Lower lobe of right lung (tissue), 2 donors: Measurements from ENCODE around the gene ZMIZ1. TPM values are rescaled to one million over a fixed set of nuclear protein-coding genes. Genes with fewer than 3 reads are reported as not detected.

Experiments used
- ATAC-seq, 2 donors: fragments of 200-7000 bp; cut with Tn5 transposase; one replicate each; pipeline ENCODE4 v1.9.1; 2020 to 2022; ENCODE audit warnings: mild to moderate bottlenecking in 2 of 2, moderate library complexity in 2 of 2
- DNase-seq: peaks from one replicate; pipeline ENCODE4 v3.0.0-alpha.2; 2020
- H3K27ac ChIP-seq: fragments of 200-600 bp; one replicate; pipeline ENCODE4 v1.8.0; 2022
- H3K27me3 ChIP-seq: fragments of 200-600 bp; one replicate; pipeline ENCODE4 v1.8.0; 2022; ENCODE audit warnings: low read depth
- H3K36me3 ChIP-seq: fragments of 200-600 bp; one replicate; pipeline ENCODE4 v1.8.0; 2022; ENCODE audit warnings: mild to moderate bottlenecking
- H3K4me1 ChIP-seq: fragments of 200-600 bp; one replicate; pipeline ENCODE4 v1.8.0; 2022
- H3K4me3 ChIP-seq: fragments of 200-600 bp; one replicate; pipeline ENCODE4 v1.8.0; 2022; ENCODE audit warnings: mild to moderate bottlenecking
- H3K9me3 ChIP-seq: fragments of 200-600 bp; one replicate; pipeline ENCODE4 v1.8.0; 2022
- intact Hi-C: fragments of 100-400 bp; cut with DNase I; formaldehyde crosslinking; loops from one replicate; pipeline ENCODE4 v1.11.0; 2022
- total RNA-seq: library from RNA; stranded (reverse); fragmentation: NEBNext Ultra II Directional; extraction: Animal tissue kit (Norgen Biotek cat#: 25700); gene quantifications from one replicate; pipeline ENCODE4 v1.2.1, GENCODE V29; 2021
- TF ChIP-seq, protein P1 (sequence below): fragments of 200-600 bp; IDR thresholded peaks from one replicate; pipeline ENCODE4 v1.8.0; 2022; ENCODE audit warnings: antibody characterized with exemption, mild to moderate bottlenecking
- donor health status: DM: no; HTN: yes; CAD: no; lungs with severe emphysema.

Gene ZMIZ1
- total RNA-seq, 1 donor from 2014 or later, result 102 TPM

DNA sequence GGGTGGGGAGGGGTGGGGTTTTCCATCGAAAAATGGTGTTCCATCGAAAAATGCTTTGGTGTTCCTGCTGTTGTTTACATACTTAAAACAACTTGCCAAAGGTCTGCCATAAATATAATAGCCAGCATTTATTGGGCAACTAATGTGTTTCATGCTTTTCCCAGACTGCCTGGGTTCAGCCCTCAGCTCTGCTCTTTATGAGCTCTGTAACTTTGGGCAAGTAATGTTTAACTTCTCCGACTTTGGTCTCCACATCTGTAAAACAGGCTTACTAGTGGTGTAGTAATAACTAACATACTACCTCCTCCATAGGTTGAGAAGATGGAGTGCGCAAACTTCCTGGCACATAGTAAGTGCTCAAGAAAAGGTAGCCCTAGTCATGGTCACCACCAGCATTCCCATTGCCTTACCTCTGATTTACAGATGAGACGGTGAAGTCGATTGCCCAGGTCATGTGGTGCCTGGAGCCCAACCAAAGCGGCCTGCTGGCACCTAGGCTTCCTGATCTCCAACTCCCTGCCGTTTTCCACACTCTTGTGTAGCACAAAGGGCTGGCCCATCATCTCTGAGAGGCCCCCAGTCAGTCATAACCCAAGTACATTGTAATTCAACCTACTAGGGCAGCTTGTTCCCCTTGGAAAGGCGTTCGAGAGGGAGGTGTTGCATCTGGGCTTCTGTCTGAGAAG, 8.9 kb downstream of the ZMIZ1 start:
- intact Hi-C loops, result no loop called here
- H3K27ac ChIP-seq, result peak overlapping the region; percentile 24
- H3K4me3 ChIP-seq, result no peak overlapping the region
- no peak for DNase-seq
- H3K36me3 ChIP-seq, result no peaks in the 10 kb centered on the region
- H3K4me1 ChIP-seq, result peaks cover 100% of the 10 kb centered on the region
- no peaks in the 10 kb centered on the region for H3K27me3 ChIP-seq
- TF ChIP-seq, protein P1, sequence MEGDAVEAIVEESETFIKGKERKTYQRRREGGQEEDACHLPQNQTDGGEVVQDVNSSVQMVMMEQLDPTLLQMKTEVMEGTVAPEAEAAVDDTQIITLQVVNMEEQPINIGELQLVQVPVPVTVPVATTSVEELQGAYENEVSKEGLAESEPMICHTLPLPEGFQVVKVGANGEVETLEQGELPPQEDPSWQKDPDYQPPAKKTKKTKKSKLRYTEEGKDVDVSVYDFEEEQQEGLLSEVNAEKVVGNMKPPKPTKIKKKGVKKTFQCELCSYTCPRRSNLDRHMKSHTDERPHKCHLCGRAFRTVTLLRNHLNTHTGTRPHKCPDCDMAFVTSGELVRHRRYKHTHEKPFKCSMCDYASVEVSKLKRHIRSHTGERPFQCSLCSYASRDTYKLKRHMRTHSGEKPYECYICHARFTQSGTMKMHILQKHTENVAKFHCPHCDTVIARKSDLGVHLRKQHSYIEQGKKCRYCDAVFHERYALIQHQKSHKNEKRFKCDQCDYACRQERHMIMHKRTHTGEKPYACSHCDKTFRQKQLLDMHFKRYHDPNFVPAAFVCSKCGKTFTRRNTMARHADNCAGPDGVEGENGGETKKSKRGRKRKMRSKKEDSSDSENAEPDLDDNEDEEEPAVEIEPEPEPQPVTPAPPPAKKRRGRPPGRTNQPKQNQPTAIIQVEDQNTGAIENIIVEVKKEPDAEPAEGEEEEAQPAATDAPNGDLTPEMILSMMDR, result no peak
- no peaks in the 10 kb centered on the region for H3K9me3 ChIP-seq
- ATAC-seq, result no peak

DNA sequence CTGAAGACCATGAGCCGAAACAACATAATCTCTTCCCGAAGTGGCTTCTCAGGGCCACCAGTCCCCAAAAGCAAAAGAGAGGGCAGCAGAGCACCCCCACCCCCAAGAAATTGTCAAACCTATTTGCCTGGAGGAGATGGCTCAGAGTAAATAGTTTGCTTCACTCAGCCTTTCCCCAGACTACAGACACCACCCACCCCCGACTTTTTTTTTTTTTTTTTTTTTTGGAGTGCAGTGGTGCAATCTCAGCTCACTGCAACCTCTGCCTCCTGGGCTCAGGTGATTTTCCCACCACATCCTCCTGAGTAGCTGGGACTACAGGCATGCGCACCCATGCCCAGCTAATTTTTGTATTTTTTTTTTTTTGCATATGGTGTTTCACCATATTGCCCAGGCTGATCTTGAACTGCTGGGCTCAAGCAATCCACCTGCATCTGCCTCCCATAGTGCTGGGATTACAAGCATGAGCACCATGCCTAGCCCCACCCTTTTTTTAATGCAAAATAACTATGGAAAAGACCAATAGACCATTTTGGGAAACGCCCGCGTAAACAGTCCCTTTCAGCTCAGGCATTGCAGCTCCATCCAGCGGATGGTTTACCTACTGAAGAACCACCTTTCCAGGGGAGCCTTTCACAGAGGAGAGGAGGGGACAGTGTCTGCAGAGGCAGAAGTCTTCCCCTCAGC, 9.7 kb downstream of the ZMIZ1 start:
- intact Hi-C loops, result no loop called here

DNA sequence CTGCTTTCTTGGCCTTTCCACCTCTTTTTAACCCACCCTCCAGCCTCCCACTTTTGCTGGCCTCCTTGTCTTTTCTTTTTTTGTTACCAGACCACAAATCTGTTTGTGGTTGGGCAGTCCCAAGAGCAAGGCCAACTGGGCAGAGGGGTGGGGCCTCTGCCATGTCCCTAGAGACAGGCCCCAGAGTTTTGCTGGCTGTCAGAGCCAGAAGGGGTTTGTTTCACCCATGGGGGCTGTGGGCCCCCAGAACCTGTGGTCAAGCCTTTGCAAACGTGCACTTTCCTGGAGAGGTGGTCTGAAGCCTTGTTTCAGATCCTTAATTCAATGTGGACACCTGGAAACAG, 10.3 kb downstream of the ZMIZ1 start:
- Histone ChIP-seq H3K36me3 (no peaks in the 10 kb centered on the region), H3K27ac (peak overlapping the region; percentile 60), H3K9me3 (no peaks in the 10 kb centered on the region), H3K27me3 (no peaks in the 10 kb centered on the region), H3K4me3 (no peak overlapping the region), H3K4me1 (peaks cover 100% of the 10 kb centered on the region)
- DNase-seq (no peak), ATAC-seq (no peak)
- intact Hi-C loops, result no loop called here
- TF ChIP-seq, protein P1, result no peak

More for the DNA sequence above, 9.7 kb downstream of the ZMIZ1 start:
- no peak for DNase-seq
- Histone ChIP-seq H3K27ac (peak overlapping the region; percentile 60), H3K9me3 (no peaks in the 10 kb centered on the region), H3K4me1 (peaks cover 100% of the 10 kb centered on the region), H3K4me3 (no peak overlapping the region), H3K27me3 (no peaks in the 10 kb centered on the region), H3K36me3 (no peaks in the 10 kb centered on the region)
- ATAC-seq, result no peak
- TF ChIP-seq, protein P1, result no peak

DNA sequence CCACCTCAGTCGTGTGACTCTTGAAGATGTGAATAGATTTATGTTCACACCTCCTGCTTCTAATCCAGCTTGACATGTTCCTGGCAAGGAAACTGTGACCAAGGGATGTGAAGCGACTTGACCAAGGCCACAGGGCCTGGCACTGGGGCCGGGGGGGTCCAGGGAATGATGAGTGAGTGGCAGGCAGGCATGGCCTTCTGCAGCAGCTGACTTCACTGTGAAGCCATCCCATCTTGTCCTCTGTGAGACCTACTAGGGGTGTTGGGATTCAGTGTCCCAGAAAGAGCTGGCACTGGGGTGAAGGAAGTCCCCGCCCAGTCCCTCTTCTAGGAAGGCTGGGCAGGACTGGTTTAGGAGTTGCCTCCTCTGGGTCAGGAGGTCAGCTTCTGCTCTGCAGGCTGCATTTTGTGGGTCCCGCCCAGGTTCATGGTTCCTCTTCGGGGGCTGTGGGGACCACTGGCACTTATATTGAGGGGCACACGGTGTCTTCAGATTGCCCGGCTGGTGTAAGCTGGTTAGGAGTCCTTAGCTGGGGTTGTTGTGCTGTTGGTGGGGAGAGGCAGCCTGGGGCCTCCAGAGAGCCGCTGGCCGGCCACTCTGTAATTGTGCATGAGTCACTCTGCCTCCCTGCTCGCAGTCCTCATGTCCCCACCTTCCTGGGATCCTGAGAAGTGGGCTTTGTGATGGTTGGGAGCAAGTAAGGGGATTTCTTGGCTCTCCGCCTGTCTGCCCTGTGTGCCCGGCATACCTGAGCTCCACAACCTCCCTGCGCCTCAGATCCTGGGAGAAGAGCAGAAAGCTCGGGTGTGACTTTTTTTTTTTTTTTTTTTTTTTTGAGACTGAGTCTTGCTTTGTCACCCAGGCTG, 11.0 kb downstream of the ZMIZ1 start:
- TF ChIP-seq, protein P1, result no peak
- ATAC-seq (peak; percentile 34 to 35), DNase-seq (peak; percentile 62)
- H3K4me3 ChIP-seq, result no peak overlapping the region
- H3K36me3 ChIP-seq, result no peaks in the 10 kb centered on the region
- H3K9me3 ChIP-seq, result no peaks in the 10 kb centered on the region
- H3K4me1 ChIP-seq, result peaks cover 100% of the 10 kb centered on the region
- H3K27ac ChIP-seq, result peak overlapping the region; percentile 80
- intact Hi-C loops, result no loop called here
- no peaks in the 10 kb centered on the region for H3K27me3 ChIP-seq

DNA sequence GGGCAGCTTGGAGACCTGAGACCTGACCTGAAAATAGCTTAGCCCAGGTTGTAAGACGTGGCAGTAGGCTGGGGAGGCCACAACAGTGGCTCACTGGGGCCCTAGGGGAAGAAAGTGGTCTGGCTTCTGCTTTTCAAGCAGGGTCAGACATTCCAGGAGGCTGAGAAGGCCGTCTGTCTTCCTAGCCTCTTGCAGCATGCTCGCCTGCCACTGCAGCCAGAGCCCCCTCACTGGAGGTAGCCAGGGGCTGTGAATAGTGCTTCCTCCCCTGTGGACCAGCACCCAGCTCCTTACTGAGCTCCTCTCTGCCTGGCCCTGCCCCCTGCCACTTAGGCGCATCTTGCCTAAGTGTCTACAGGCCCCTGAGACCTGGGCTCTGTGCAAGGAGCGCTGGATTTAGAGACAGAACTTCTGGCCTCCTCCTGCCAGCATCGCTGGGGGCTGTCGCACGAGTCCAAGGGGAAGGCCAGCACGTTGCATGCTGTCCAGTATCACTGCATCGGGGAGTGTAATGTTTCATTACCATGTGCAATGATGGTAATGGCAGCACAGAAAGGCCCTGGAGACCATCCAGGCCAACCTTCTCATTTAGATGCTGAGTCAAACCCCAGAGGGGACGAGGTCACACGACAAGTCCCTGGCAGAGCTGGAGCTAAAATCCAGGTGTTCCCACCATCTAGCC, 12.7 kb downstream of the ZMIZ1 start:
- Histone ChIP-seq H3K27ac (peak overlapping the region; percentile 80), H3K4me3 (no peak overlapping the region), H3K27me3 (no peaks in the 10 kb centered on the region), H3K36me3 (no peaks in the 10 kb centered on the region), H3K9me3 (no peaks in the 10 kb centered on the region), H3K4me1 (peaks cover 100% of the 10 kb centered on the region)
- no peak for DNase-seq
- intact Hi-C loops, result no loop called here
- TF ChIP-seq, protein P1, result no peak
- no peak for ATAC-seq
